H9 (cell line): ENCODE measurements around the gene NFASC. TPM values are rescaled to one million over a fixed set of nuclear protein-coding genes. Genes with fewer than 3 reads are reported as not detected.

Experiments used
- DNase-seq: peaks from one replicate; pipeline ENCODE4 v3.0.0-alpha.2; 2017
- H2AFZ ChIP-seq: one replicate; pipeline ENCODE4 v1.6.1; 2013; ENCODE audit warnings: mild to moderate bottlenecking, low read length, control low read depth, moderate library complexity
- H2AK5ac ChIP-seq: 2 replicates; pipeline ENCODE4 v1.6.1; 2013; ENCODE audit warnings: low read length, control low read depth, mixed read lengths; ENCODE audit not compliant: insufficient read length
- H2BK120ac ChIP-seq: one replicate; pipeline ENCODE4 v1.6.1; 2013; ENCODE audit warnings: low read depth, mild to moderate bottlenecking, low read length, control low read depth, inconsistent platforms; ENCODE audit not compliant: poor library complexity, severe bottlenecking
- H2BK12ac ChIP-seq: 2 replicates; pipeline ENCODE4 v1.6.1; 2013; ENCODE audit warnings: low read length, control low read depth, mixed read lengths, low read depth; ENCODE audit not compliant: insufficient read length
- H2BK15ac ChIP-seq: 2 replicates; pipeline ENCODE4 v1.6.1; 2013; ENCODE audit warnings: low read depth, low read length, control low read depth
- H2BK20ac ChIP-seq: one replicate; pipeline ENCODE4 v1.6.1; 2013; ENCODE audit warnings: low read depth, mild to moderate bottlenecking, low read length, control low read depth, inconsistent platforms; ENCODE audit not compliant: poor library complexity, severe bottlenecking
- H2BK5ac ChIP-seq: 2 replicates; pipeline ENCODE4 v1.6.1; 2013; ENCODE audit warnings: low read length, control low read depth, mixed read lengths; ENCODE audit not compliant: insufficient read length
- H3K14ac ChIP-seq: 2 replicates; pipeline ENCODE4 v1.6.1; 2013; ENCODE audit warnings: low read length, control low read depth; ENCODE audit not compliant: insufficient read depth
- H3K18ac ChIP-seq: 2 replicates; pipeline ENCODE4 v1.6.1; 2013; ENCODE audit warnings: low read depth, mild to moderate bottlenecking, mixed read lengths, low read length, control low read depth; ENCODE audit not compliant: insufficient read length
- H3K23ac ChIP-seq: 2 replicates; pipeline ENCODE4 v1.6.1; 2013; ENCODE audit warnings: low read length, control low read depth, mixed read lengths, low read depth; ENCODE audit not compliant: insufficient read length
- H3K23me2 ChIP-seq: 2 replicates; pipeline ENCODE4 v1.6.1; 2013; ENCODE audit warnings: low read depth, mild to moderate bottlenecking, mixed read lengths, low read length, control low read depth; ENCODE audit not compliant: insufficient read length, poor library complexity, severe bottlenecking
- H3K27ac ChIP-seq: 2 replicates; pipeline ENCODE4 v1.5.1; 2013; ENCODE audit warnings: low read length, control low read depth, mixed read lengths, low read depth; ENCODE audit not compliant: insufficient read length
- H3K27me3 ChIP-seq: 2 replicates; pipeline ENCODE4 v1.6.1; 2013; ENCODE audit warnings: low read length, control low read depth, inconsistent platforms; ENCODE audit not compliant: insufficient read depth
- H3K4ac ChIP-seq: 2 replicates; pipeline ENCODE4 v1.6.1; 2013; ENCODE audit warnings: low read depth, mild to moderate bottlenecking, control low read depth, inconsistent platforms, low read length, moderate library complexity
- H3K4me1 ChIP-seq: 2 replicates; pipeline ENCODE4 v1.6.1; 2013; ENCODE audit warnings: low read length, control low read depth, inconsistent platforms; ENCODE audit not compliant: insufficient read depth
- H3K4me2 ChIP-seq: 2 replicates; pipeline ENCODE4 v1.6.1; 2013; ENCODE audit warnings: low read length, control low read depth, mixed read lengths; ENCODE audit not compliant: insufficient read length, insufficient read depth
- H3K56ac ChIP-seq: 2 replicates; pipeline ENCODE4 v1.6.1; 2013; ENCODE audit warnings: low read depth, mild to moderate bottlenecking, mixed read lengths, low read length, control low read depth; ENCODE audit not compliant: insufficient read length
- H3K79me1 ChIP-seq: 2 replicates; pipeline ENCODE4 v1.6.1; 2013; ENCODE audit warnings: low read depth, mild to moderate bottlenecking, moderate library complexity, low read length, control low read depth, inconsistent platforms; ENCODE audit not compliant: insufficient read depth, poor library complexity, severe bottlenecking
- H3K79me2 ChIP-seq: 2 replicates; pipeline ENCODE4 v1.6.1; 2013; ENCODE audit warnings: low read length, control low read depth, inconsistent platforms; ENCODE audit not compliant: insufficient read depth
- H3K9ac ChIP-seq: 2 replicates; pipeline ENCODE4 v1.6.1; 2013; ENCODE audit warnings: low read length, control low read depth, mixed read lengths; ENCODE audit not compliant: insufficient read length; ENCODE audit errors: extremely low read depth
- H3K9me3 ChIP-seq: one replicate; pipeline ENCODE4 v1.6.1; 2013; ENCODE audit warnings: low read depth, low read length, inconsistent platforms; ENCODE audit not compliant: control insufficient read depth
- H3T11ph ChIP-seq: one replicate; pipeline ENCODE4 v1.6.1; 2013; ENCODE audit warnings: mild to moderate bottlenecking, low read length, control low read depth, inconsistent platforms
- H4K20me1 ChIP-seq: one replicate; pipeline ENCODE4 v1.6.1; 2013; ENCODE audit not compliant: control insufficient read depth, insufficient read length, insufficient read depth
- H4K5ac ChIP-seq: 2 replicates; pipeline ENCODE4 v1.6.1; 2013; ENCODE audit warnings: low read depth, mild to moderate bottlenecking, mixed read lengths, low read length, control low read depth; ENCODE audit not compliant: insufficient read length
- H4K8ac ChIP-seq: replicated peaks from 2 replicates; pipeline ENCODE4 v1.6.1; 2013; ENCODE audit warnings: low read length, control low read depth, mixed read lengths, low read depth; ENCODE audit not compliant: insufficient read length
- H4K91ac ChIP-seq: 2 replicates; pipeline ENCODE4 v1.6.1; 2013; ENCODE audit warnings: low read depth, mild to moderate bottlenecking, moderate library complexity, mixed read lengths, low read length, control low read depth; ENCODE audit not compliant: insufficient read length
- H3K27ac Mint-ChIP-seq, 3 experiments: 2 replicates in 2 of 3; 3 replicates in 1 of 3; pipeline ENCODE4 v1.8.0; 2020 to 2021; ENCODE audit warnings: mixed read lengths in 3 of 3, mild to moderate bottlenecking in 1 of 3, moderate library complexity in 1 of 3
- H3K27me3 Mint-ChIP-seq: 2 replicates; pipeline ENCODE4 v1.8.0; 2021; ENCODE audit warnings: low read depth, mild to moderate bottlenecking, moderate library complexity, mixed read lengths
- H3K36me3 Mint-ChIP-seq, 3 experiments: 2 replicates in 2 of 3; 3 replicates in 1 of 3; pipeline ENCODE4 v1.8.0; 2020 to 2021; ENCODE audit warnings: low read depth in 3 of 3, mixed read lengths in 3 of 3; ENCODE audit not compliant: insufficient read depth in 1 of 3
- H3K4me1 Mint-ChIP-seq, 2 experiments: 2 replicates each; pipeline ENCODE4 v1.8.0; 2020; ENCODE audit warnings: mixed read lengths in 2 of 2
- H3K4me3 Mint-ChIP-seq, 2 experiments: 2 replicates in 1 of 2; 3 replicates in 1 of 2; pipeline ENCODE4 v1.8.0; 2020 to 2021; ENCODE audit warnings: mild to moderate bottlenecking in 2 of 2, mixed read lengths in 2 of 2, moderate library complexity in 1 of 2
- H3K9me3 Mint-ChIP-seq, 2 experiments: 2 replicates in 1 of 2; 3 replicates in 1 of 2; pipeline ENCODE4 v1.8.0; 2020; ENCODE audit warnings: mild to moderate bottlenecking in 2 of 2, mixed read lengths in 2 of 2, moderate library complexity in 1 of 2
- WGBS: extraction: QIAGEN DNeasy Blood & Tissue Kit; methylation state at CpG from one replicate; pipeline ENCODE4 v1.1.7; 2013; ENCODE audit warnings: missing lambda C conversion rate, low lambda C conversion rate, mixed read lengths; ENCODE audit not compliant: insufficient read length; ENCODE audit errors: extremely low coverage; 5-methylcytosine and 5-hydroxymethylcytosine counted together
- total RNA-seq: library from RNA; stranded (reverse); gene quantifications from 2 replicates; pipeline ENCODE4 v1.2.1, GENCODE V29; 2021
- TF ChIP-seq, protein P1 (sequence below): fragments of 200-600 bp; sonication (generic); conservative IDR thresholded peaks from 3 replicates; pipeline ENCODE4 v1.8.0; 2021; ENCODE audit warnings: antibody characterized with exemption, mild to moderate bottlenecking

The NFASC gene
- total RNA-seq, 1 experiment from 2014 or later: 5.0 TPM

DNA sequence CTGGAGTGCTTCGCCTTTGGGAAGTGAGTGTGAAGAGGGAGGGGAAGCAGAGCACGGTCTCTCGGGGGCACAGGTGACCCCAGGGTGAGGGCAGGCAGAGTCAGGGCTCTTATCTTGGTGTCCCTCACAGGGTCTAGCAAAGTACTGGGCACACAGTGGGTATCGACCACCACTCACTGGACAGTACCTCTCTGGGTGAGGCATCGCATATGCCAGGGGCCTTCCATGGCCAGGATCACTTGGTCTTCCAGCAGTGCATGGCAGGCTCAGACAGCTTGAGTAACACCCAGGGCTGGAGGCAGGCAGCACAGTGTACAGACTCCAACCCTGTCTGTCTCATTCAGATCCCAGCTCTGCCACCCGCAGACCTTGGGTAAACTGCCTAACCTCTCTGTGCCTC, 189.0 kb downstream of the NFASC start:
- H2BK15ac ChIP-seq: no peak overlapping the region
- H3K14ac ChIP-seq: no peak overlapping the region
- TF ChIP-seq, protein P1, sequence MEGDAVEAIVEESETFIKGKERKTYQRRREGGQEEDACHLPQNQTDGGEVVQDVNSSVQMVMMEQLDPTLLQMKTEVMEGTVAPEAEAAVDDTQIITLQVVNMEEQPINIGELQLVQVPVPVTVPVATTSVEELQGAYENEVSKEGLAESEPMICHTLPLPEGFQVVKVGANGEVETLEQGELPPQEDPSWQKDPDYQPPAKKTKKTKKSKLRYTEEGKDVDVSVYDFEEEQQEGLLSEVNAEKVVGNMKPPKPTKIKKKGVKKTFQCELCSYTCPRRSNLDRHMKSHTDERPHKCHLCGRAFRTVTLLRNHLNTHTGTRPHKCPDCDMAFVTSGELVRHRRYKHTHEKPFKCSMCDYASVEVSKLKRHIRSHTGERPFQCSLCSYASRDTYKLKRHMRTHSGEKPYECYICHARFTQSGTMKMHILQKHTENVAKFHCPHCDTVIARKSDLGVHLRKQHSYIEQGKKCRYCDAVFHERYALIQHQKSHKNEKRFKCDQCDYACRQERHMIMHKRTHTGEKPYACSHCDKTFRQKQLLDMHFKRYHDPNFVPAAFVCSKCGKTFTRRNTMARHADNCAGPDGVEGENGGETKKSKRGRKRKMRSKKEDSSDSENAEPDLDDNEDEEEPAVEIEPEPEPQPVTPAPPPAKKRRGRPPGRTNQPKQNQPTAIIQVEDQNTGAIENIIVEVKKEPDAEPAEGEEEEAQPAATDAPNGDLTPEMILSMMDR: no peak
- H2BK12ac ChIP-seq: no peak overlapping the region
- H3K27me3 ChIP-seq: no peaks in the 10 kb centered on the region
- no peak overlapping the region for H3K18ac ChIP-seq
- H2AFZ ChIP-seq: no peak overlapping the region
- no peak overlapping the region for H3T11ph ChIP-seq
- H2AK5ac ChIP-seq: no peak overlapping the region
- no peak overlapping the region for H2BK5ac ChIP-seq
- H3K23me2 ChIP-seq: no peaks in the 10 kb centered on the region
- H3K79me2 ChIP-seq: no peaks in the 10 kb centered on the region
- Mint-ChIP-seq H3K27me3 (peaks cover 5% of the 10 kb centered on the region; the same call in 1 of the 2 replicates), H3K9me3 (no peaks in the 10 kb centered on the region), H3K27ac (peak overlapping the region in 1 of 3 experiments; percentile 40; a peak in 1 of 7 replicates), H3K4me1 (peaks cover 4% of the 10 kb centered on the region in 2 experiments), H3K36me3 (no peaks in the 10 kb centered on the region), H3K4me3 (no peak overlapping the region)
- no peak overlapping the region for H4K91ac ChIP-seq
- DNase-seq: no peak
- no peak overlapping the region for H4K8ac ChIP-seq
- no peak overlapping the region for H4K5ac ChIP-seq
- no peak overlapping the region for H3K4me2 ChIP-seq
- H3K79me1 ChIP-seq: no peaks in the 10 kb centered on the region
- H3K9me3 ChIP-seq: no peaks in the 10 kb centered on the region
- H3K9ac ChIP-seq: no peak overlapping the region
- no peak overlapping the region for H3K56ac ChIP-seq
- no CpG with 5 or more reads among the region's 6 CpGs for WGBS
- H3K27ac ChIP-seq: no peak overlapping the region
- no peak overlapping the region for H2BK20ac ChIP-seq
- H3K23ac ChIP-seq: no peak overlapping the region
- no peak overlapping the region for H2BK120ac ChIP-seq
- H4K20me1 ChIP-seq: no peaks in the 10 kb centered on the region
- no peaks in the 10 kb centered on the region for H3K4me1 ChIP-seq
- H3K4ac ChIP-seq: no peak overlapping the region
